Panc1 (cell line): ENCODE data around the gene IGFALS. TPM values are rescaled to one million over a fixed set of nuclear protein-coding genes. Genes with fewer than 3 reads are reported as not detected.

Experiments used
- ATAC-seq: fragments of 200-7000 bp; cut with Tn5 transposase; 2 replicates; pipeline ENCODE4 v1.9.1; 2020; ENCODE audit warnings: mild to moderate bottlenecking, moderate library complexity
- BruUV-seq: library from RNA; stranded (reverse); fragments of 400-500 nt; replicated peaks from 2 replicates; lab custom pipeline; 2021; lab: Mats Ljungman, UMichigan
- CTCF ChIA-PET: fragments of 300-600 bp; sonication (Branson Sonifier 250); formaldehyde crosslinking; loops from one replicate; lab custom pipeline; 2022; ENCODE audit warnings: antibody characterized with exemption; lab: Charles Lee
- POLR2A ChIA-PET: fragments of 300-600 bp; sonication (Branson Sonifier 250); formaldehyde crosslinking; loops from one replicate; lab custom pipeline; 2022; ENCODE audit warnings: antibody characterized with exemption; lab: Charles Lee
- DNase-seq: peaks from one replicate; pipeline ENCODE4 v3.0.0-alpha.2; 2010; ENCODE audit warnings: low read depth, low spot score
- H3K27ac ChIP-seq: 2 replicates; pipeline ENCODE4 v1.5.1; 2011; ENCODE audit warnings: mild to moderate bottlenecking, low read length, inconsistent platforms
- H3K27me3 ChIP-seq: fragments of 200-500 bp; sonication (Bioruptor generic); 2 replicates; pipeline ENCODE4 v1.6.0; 2014; ENCODE audit warnings: low read length, inconsistent platforms; ENCODE audit not compliant: control insufficient read depth, insufficient read depth
- H3K36me3 ChIP-seq: fragments of 200-500 bp; sonication (Bioruptor generic); 2 replicates; pipeline ENCODE4 v1.5.1; 2014; ENCODE audit warnings: inconsistent platforms, mild to moderate bottlenecking, low read length, moderate library complexity; ENCODE audit not compliant: control insufficient read depth, insufficient read depth
- H3K4me1 ChIP-seq: 2 replicates; pipeline ENCODE4 v1.5.1; 2011; ENCODE audit warnings: inconsistent platforms, mild to moderate bottlenecking, low read length, moderate library complexity; ENCODE audit not compliant: control insufficient read depth, insufficient read depth
- H3K4me3 ChIP-seq, 2 experiments: 2 replicates each; pipeline ENCODE4 v1.5.1; 2011 to 2012; ENCODE audit warnings: low read depth in 2 of 2, low read length in 2 of 2, mild to moderate bottlenecking in 2 of 2, inconsistent platforms in 1 of 2, moderate library complexity in 1 of 2
- H3K9me3 ChIP-seq: fragments of 200-500 bp; sonication (Bioruptor generic); 2 replicates; pipeline ENCODE4 v1.5.1; 2014; ENCODE audit warnings: low read depth, mild to moderate bottlenecking, inconsistent platforms, low read length, moderate library complexity; ENCODE audit not compliant: control insufficient read depth, insufficient read depth
- POLR2AphosphoS5 ChIP-seq: IDR thresholded peaks from 2 replicates; pipeline ENCODE4 v1.6.1; 2012; ENCODE audit warnings: mild to moderate bottlenecking, low read depth, low read length, moderate library complexity
- SIN3A ChIP-seq: IDR thresholded peaks from 2 replicates; pipeline ENCODE4 v1.6.1; 2012; ENCODE audit warnings: low read depth, mild to moderate bottlenecking, low read length, moderate library complexity, borderline replicate concordance; ENCODE audit not compliant: insufficient read depth
- TCF7L2 ChIP-seq: IDR thresholded peaks from 2 replicates; pipeline ENCODE4 v1.6.1; 2011; ENCODE audit warnings: mild to moderate bottlenecking, low read depth, low read length, inconsistent platforms
- in situ Hi-C: cut with HindIII; loops from 2 replicates; pipeline ENCODE4 v1.10.0; 2016; ENCODE audit warnings: low sequenced_read_pairs, low pct_unique_long_range_greater_than_20kb
- intact Hi-C: fragments of 100-400 bp; cut with micrococcal nuclease; formaldehyde crosslinking; loops from one replicate; pipeline ENCODE4 v1.10.0; 2022; ENCODE audit not compliant: unreplicated experiment
- total RNA-seq: library from RNA; stranded (reverse); gene quantifications from one replicate; pipeline ENCODE4 v1.2.1, GENCODE V29; 2021; ENCODE audit not compliant: unreplicated experiment
- TF ChIP-seq, protein P1 (sequence below), 2 experiments: IDR thresholded peaks; 2 replicates each; pipeline ENCODE4 v1.6.1; 2011 to 2012; ENCODE audit warnings: low read depth in 2 of 2, control low read depth in 1 of 2, low read length in 1 of 2, mild to moderate bottlenecking in 1 of 2, moderate library complexity in 1 of 2; ENCODE audit not compliant: insufficient read depth in 1 of 2
- TF ChIP-seq, protein P2 (sequence below): fragments of 450-650 bp; IDR thresholded peaks from 2 replicates; pipeline ENCODE4 v1.5.1; 2017; ENCODE audit warnings: mild to moderate bottlenecking

Gene IGFALS
- total RNA-seq, 1 experiment from 2014 or later, result 0.10 TPM

DNA sequence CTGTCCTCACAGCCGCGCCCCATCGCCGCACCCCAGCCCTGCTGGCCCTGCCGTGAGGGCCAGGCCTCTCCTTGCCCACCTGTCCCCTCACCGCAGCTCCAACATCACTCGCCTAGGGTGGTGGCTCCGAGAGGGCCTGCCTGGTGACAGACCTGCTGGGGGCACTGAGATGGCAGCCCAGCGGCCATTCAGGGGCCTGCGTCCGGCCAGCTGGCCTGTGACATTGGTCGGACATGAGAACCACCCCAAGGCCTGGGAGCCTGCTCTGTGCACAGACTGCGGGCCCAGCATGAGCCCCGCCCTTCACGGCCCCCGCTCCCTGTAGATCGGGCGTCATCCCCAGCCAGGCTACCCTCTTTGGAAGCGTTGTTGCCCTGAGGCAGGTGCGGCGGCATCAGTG, 34.0 kb downstream of the IGFALS start:
- ChIA-PET POLR2A (no interaction called here), CTCF (no interaction called here)
- DNase-seq (no peak), ATAC-seq (no peak)
- H3K4me1 ChIP-seq, result no peaks in the 10 kb centered on the region
- no peak overlapping the region for H3K27ac ChIP-seq
- no peaks in the 10 kb centered on the region for H3K27me3 ChIP-seq
- in situ Hi-C loops, result no loop called here
- no TSS peak for BruUV-seq
- H3K4me3 ChIP-seq, result no peak overlapping the region
- no peak for TF ChIP-seq SIN3A
- TF ChIP-seq POLR2AphosphoS5, result no peak
- TF ChIP-seq, protein P1, sequence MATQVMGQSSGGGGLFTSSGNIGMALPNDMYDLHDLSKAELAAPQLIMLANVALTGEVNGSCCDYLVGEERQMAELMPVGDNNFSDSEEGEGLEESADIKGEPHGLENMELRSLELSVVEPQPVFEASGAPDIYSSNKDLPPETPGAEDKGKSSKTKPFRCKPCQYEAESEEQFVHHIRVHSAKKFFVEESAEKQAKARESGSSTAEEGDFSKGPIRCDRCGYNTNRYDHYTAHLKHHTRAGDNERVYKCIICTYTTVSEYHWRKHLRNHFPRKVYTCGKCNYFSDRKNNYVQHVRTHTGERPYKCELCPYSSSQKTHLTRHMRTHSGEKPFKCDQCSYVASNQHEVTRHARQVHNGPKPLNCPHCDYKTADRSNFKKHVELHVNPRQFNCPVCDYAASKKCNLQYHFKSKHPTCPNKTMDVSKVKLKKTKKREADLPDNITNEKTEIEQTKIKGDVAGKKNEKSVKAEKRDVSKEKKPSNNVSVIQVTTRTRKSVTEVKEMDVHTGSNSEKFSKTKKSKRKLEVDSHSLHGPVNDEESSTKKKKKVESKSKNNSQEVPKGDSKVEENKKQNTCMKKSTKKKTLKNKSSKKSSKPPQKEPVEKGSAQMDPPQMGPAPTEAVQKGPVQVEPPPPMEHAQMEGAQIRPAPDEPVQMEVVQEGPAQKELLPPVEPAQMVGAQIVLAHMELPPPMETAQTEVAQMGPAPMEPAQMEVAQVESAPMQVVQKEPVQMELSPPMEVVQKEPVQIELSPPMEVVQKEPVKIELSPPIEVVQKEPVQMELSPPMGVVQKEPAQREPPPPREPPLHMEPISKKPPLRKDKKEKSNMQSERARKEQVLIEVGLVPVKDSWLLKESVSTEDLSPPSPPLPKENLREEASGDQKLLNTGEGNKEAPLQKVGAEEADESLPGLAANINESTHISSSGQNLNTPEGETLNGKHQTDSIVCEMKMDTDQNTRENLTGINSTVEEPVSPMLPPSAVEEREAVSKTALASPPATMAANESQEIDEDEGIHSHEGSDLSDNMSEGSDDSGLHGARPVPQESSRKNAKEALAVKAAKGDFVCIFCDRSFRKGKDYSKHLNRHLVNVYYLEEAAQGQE (IDR thresholded peaks at IDR 0.05; ENCODE audit: insufficient read depth in 1 of 2, low read depth in 2 of 2, low read length in 1 of 2), result no peak
- TF ChIP-seq, protein P2, sequence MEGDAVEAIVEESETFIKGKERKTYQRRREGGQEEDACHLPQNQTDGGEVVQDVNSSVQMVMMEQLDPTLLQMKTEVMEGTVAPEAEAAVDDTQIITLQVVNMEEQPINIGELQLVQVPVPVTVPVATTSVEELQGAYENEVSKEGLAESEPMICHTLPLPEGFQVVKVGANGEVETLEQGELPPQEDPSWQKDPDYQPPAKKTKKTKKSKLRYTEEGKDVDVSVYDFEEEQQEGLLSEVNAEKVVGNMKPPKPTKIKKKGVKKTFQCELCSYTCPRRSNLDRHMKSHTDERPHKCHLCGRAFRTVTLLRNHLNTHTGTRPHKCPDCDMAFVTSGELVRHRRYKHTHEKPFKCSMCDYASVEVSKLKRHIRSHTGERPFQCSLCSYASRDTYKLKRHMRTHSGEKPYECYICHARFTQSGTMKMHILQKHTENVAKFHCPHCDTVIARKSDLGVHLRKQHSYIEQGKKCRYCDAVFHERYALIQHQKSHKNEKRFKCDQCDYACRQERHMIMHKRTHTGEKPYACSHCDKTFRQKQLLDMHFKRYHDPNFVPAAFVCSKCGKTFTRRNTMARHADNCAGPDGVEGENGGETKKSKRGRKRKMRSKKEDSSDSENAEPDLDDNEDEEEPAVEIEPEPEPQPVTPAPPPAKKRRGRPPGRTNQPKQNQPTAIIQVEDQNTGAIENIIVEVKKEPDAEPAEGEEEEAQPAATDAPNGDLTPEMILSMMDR, result no peak
- TF ChIP-seq TCF7L2, result no peak
- H3K9me3 ChIP-seq, result no peaks in the 10 kb centered on the region
- intact Hi-C loops, result no loop called here
- H3K36me3 ChIP-seq, result no peaks in the 10 kb centered on the region; the same call in 1 of the 2 replicates

- ATAC-seq (no peak), DNase-seq (no peak)
- CTCF ChIA-PET, result no interaction called here
- no peaks in the 10 kb centered on the region for H3K9me3 ChIP-seq
- POLR2A ChIA-PET, result no interaction called here
- H3K27ac ChIP-seq, result no peak overlapping the region
- in situ Hi-C loops (no loop called here), intact Hi-C loops (no loop called here)
- no peaks in the 10 kb centered on the region for H3K36me3 ChIP-seq
- BruUV-seq, result no TSS peak
- no peak for TF ChIP-seq TCF7L2
- TF ChIP-seq, protein P1 (IDR thresholded peaks at IDR 0.05; ENCODE audit: insufficient read depth in 1 of 2, low read depth in 2 of 2, low read length in 1 of 2), result no peak
- TF ChIP-seq, protein P2, result no peak
- no peaks in the 10 kb centered on the region for H3K4me1 ChIP-seq
- H3K27me3 ChIP-seq, result no peaks in the 10 kb centered on the region
- H3K4me3 ChIP-seq, result no peak overlapping the region
Measured at GRCh38 chr16:1758923-1759322, 34.6 kb downstream of the IGFALS start.
